ENCODE measurements around the gene SLC45A1. TPM values are rescaled to one million over a fixed set of nuclear protein-coding genes. Genes with fewer than 3 reads are reported as not detected.

SLC45A1 gene
- 2.2 and 3.0 TPM in 2 replicates for total RNA-seq

DNA sequence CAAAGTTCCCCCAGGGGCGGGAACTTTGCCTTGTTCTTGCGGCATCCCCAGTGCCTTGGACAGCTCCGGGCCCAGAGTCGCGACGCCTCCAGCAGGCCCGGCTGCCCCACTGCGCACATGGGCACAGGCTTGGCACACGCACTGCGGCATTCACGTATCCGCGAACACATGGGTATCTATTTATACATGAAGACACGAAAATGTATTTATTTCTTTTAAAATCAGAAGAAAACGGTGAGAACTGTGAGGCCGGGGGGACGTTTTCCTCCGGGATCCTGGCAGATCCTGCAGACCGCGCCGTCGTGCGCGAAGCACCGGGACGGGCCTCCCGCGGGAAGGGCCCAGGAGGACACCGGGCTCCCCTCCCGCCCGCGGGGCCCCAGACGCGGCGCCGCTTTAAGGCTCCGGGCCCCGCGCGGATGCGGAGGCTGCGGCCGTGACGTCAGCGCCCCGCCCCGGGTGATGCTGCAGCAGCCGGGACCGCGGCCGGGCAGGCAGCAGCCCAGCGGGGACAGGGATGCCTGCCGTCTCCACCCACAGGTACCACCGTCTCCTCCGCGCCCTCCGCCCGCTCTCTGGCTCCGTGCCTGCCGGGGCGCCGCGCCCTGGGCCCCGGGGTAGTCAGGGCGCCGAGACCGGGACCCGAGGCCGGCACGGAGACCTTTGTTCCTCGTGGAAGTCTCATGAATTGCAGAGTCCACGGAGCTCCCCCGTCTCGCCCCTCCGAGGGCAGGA, at the start of gene SLC45A1:
SLC45A1 (plus strand) TSS at position 468 of the 735 bp plus-strand sequence. CDS start 6,216 bp downstream, outside the sequence.

Measured in aortic smooth muscle cell (primary cell).